Suprapubic skin (tissue), 4 donors: ENCODE data around the gene GALE.

Experiments used
- EP300 ChIP-seq: sonication (generic); formaldehyde crosslinking; IDR thresholded peaks from one replicate; pipeline ENCODE4 v1.6.1; 2017; ENCODE audit warnings: antibody characterized with exemption
- POLR2A ChIP-seq, 2 donors: fragments of 450-650 bp; IDR thresholded peaks; one replicate each; pipeline ENCODE4 v1.6.1; 2017; ENCODE audit warnings: antibody characterized with exemption in 2 of 2, mild to moderate bottlenecking in 2 of 2, moderate library complexity in 2 of 2
- POLR2AphosphoS5 ChIP-seq, 3 donors: sonication (generic); formaldehyde crosslinking; IDR thresholded peaks; one replicate each; pipeline ENCODE4 v1.6.1; 2017; ENCODE audit warnings: antibody characterized with exemption in 3 of 3
- TF ChIP-seq, protein P1 (sequence below), 2 donors: fragments of 200-600 bp in 1 of 2; fragments of 450-650 bp in 1 of 2; sonication (generic) in 1 of 2; IDR thresholded peaks; one replicate each; pipeline ENCODE4 v1.5.1; 2016 to 2019; ENCODE audit warnings: antibody characterized with exemption in 2 of 2, mild to moderate bottlenecking in 1 of 2, moderate library complexity in 1 of 2

DNA sequence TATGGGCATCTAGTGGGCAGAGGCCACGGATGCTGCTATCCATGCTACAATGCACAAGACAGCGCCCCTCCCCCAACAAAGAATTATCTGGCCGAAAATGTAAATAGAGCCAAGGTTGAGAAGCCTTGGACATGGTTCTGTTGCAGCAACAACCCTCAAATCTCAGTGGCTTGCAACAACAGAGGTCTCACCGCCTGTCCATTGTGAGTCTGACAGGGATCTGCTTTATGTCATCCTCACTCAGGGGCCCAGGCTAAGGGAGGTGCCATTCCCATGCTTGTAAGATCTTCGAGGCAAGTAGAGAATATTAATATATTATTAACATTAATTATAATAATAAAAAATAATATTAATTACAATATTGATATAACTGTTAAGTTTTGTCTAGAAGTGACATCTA is 31.8 kb downstream of the GALE start:
- TF ChIP-seq, protein P1, sequence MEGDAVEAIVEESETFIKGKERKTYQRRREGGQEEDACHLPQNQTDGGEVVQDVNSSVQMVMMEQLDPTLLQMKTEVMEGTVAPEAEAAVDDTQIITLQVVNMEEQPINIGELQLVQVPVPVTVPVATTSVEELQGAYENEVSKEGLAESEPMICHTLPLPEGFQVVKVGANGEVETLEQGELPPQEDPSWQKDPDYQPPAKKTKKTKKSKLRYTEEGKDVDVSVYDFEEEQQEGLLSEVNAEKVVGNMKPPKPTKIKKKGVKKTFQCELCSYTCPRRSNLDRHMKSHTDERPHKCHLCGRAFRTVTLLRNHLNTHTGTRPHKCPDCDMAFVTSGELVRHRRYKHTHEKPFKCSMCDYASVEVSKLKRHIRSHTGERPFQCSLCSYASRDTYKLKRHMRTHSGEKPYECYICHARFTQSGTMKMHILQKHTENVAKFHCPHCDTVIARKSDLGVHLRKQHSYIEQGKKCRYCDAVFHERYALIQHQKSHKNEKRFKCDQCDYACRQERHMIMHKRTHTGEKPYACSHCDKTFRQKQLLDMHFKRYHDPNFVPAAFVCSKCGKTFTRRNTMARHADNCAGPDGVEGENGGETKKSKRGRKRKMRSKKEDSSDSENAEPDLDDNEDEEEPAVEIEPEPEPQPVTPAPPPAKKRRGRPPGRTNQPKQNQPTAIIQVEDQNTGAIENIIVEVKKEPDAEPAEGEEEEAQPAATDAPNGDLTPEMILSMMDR (IDR thresholded peaks at IDR 0.05): no peak
- TF ChIP-seq POLR2AphosphoS5 (IDR thresholded peaks at IDR 0.05) (no peak), POLR2A (IDR thresholded peaks at IDR 0.05) (no peak), EP300 (no peak)
